Measurements from ENCODE around the gene RALGAPA2.

The RALGAPA2 gene

DNA sequence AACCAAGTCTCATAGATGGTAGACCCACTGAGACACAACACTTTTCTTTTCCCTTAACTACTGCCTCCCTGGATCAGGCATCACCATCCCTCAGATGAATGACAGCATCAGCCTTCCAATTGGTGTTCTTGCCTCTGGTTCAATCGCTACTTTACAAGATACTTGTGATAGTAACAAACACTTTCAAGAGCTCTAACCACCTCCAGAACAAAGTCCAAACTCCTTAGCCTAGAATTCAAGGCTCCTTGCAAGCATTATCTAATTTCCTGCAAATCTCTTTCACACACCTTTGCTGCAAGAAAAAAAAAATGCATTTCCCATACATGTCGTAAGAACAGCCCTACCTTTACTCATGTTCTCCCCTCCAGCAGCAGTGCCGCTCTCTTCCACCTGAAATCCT is 33.1 kb downstream of the RALGAPA2 start:
- Histone ChIP-seq H3K4me1 (ENCODE audit: control insufficient read depth, insufficient read depth, low read length) (no peaks in the 10 kb centered on the region), H3K4me3 (ENCODE audit: low read length) (no peak overlapping the region), H3K27me3 (ENCODE audit: control insufficient read depth, insufficient read depth, low read length) (no peaks in the 10 kb centered on the region), H3K9me3 (replicated peaks; ENCODE audit: low read length) (no peaks in the 10 kb centered on the region), H3K9ac (ENCODE audit: low read depth, low read length) (no peak overlapping the region), H3K4me2 (ENCODE audit: low read length) (no peak overlapping the region), H3K36me3 (ENCODE audit: insufficient read depth, low read length) (no peaks in the 10 kb centered on the region)

DNA sequence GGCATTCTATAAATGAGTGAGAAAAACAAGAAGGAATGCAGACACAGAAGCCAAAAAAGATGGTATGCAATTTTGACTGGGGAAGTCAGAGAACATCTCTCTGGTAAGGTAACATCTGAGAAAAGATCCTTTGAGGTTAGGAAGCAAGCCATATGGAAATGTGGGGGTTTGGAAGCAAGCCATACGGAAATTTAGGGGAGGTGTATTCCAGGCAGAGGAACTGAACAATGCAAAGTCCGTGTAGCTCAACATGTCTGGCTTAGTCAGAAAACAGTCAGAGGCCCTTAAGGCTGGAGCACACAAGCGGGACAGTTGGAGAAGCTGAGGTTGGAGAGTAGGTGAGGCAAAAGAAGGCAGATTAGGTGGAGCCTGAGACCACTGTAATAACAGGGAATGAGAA is 35.3 kb downstream of the RALGAPA2 start:
- Histone ChIP-seq H3K4me2 (ENCODE audit: low read length) (no peak overlapping the region), H3K36me3 (ENCODE audit: insufficient read depth, low read length) (no peaks in the 10 kb centered on the region), H3K4me1 (ENCODE audit: control insufficient read depth, insufficient read depth, low read length) (no peaks in the 10 kb centered on the region), H3K4me3 (ENCODE audit: low read length) (no peak overlapping the region), H3K27me3 (ENCODE audit: control insufficient read depth, insufficient read depth, low read length) (no peaks in the 10 kb centered on the region), H3K9me3 (replicated peaks; ENCODE audit: low read length) (no peaks in the 10 kb centered on the region), H3K9ac (ENCODE audit: low read depth, low read length) (no peak overlapping the region)

DNA sequence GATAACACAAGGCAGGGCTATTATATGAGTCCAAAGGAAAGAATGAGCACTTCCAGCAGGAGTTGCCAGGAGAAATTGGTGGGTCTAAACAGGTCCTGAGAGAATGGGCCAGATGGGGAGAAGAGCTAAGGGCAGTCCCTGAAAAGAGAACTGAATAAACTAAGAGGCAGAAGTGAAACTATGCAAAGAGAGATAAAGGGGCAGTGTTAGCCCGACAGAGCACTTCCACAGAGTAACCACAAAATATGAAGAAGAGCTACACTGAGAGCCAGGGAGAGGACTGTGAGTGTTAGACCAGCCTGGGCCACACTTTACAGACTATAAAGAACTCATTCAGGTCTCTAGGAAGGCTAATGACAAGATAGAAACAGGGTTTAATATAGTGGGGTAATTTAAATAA is 43.8 kb downstream of the RALGAPA2 start:
- no peaks in the 10 kb centered on the region for H3K4me1 ChIP-seq (ENCODE audit: control insufficient read depth, insufficient read depth, low read length)

DNA sequence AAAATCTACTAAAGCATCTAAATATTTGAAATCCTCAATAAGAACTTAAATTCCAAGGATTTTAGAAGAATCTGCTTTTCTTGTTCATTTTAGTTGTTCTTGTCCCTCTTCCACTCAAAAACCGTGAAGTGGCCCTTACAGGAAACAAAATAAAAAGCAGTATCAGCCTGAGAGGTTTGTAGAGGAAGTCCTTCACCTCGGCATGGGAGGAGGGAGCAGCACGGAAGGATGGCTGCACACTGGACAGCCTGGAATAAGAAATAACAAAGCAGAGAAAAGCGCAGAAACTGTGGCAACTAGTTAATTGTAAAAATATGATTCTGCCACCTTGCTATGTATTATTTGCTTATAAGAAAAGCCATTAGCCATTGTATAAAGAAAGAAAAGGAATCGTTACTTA is 46.1 kb downstream of the RALGAPA2 start:
- H3K4me3 ChIP-seq (ENCODE audit: low read length): no peak overlapping the region
- no peaks in the 10 kb centered on the region for H3K27me3 ChIP-seq (ENCODE audit: control insufficient read depth, insufficient read depth, low read length)
- H3K4me1 ChIP-seq (ENCODE audit: control insufficient read depth, insufficient read depth, low read length): no peaks in the 10 kb centered on the region
- no peak overlapping the region for H3K4me2 ChIP-seq (ENCODE audit: low read length)
- H3K9ac ChIP-seq (ENCODE audit: low read depth, low read length): no peak overlapping the region
- H3K9me3 ChIP-seq (replicated peaks; ENCODE audit: low read length): no peaks in the 10 kb centered on the region
- no peaks in the 10 kb centered on the region for H3K36me3 ChIP-seq (ENCODE audit: insufficient read depth, low read length)

More for the DNA sequence above, 43.8 kb downstream of the RALGAPA2 start:
- Histone ChIP-seq H3K4me2 (ENCODE audit: low read length) (no peak overlapping the region), H3K36me3 (ENCODE audit: insufficient read depth, low read length) (no peaks in the 10 kb centered on the region), H3K27me3 (ENCODE audit: control insufficient read depth, insufficient read depth, low read length) (no peaks in the 10 kb centered on the region), H3K4me3 (ENCODE audit: low read length) (no peak overlapping the region), H3K9me3 (replicated peaks; ENCODE audit: low read length) (no peaks in the 10 kb centered on the region), H3K9ac (ENCODE audit: low read depth, low read length) (no peak overlapping the region)

DNA sequence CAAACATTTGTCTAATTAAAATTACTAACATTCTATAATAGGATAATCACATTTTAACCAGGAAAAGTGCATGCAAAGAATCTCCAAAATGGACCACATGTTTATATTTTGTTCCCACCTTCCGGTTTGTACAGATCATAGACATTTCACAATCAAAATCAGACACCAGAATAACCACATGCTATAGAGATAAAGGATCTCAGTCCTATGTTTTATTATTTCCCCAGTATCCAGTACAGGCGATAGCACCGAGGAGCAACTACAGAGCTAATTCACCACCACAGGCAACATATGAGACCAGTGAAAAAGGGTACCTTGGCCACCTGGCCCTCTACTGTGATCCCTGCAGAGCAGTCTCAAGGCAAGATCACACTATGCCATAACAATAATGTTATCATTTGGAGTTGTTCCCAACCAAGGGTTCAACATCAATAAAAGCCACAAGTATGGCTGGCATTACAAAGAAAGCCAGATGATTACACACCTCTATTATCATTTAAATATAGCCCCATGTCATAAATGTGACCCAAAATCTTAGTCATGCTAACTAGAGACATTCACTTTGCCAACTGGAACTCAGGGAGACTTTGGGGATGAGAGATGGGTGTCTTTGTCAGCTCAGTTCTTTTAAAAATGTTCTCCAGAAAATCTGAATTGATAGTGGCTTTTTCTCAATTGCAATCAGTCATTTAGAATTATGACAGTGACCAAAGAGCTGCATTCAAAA is 46.7 kb downstream of the RALGAPA2 start:
- Histone ChIP-seq H3K27me3 (ENCODE audit: control insufficient read depth, insufficient read depth, low read length) (no peaks in the 10 kb centered on the region), H3K36me3 (ENCODE audit: insufficient read depth, low read length) (no peaks in the 10 kb centered on the region), H3K4me3 (ENCODE audit: low read length) (no peak overlapping the region), H3K4me1 (ENCODE audit: control insufficient read depth, insufficient read depth, low read length) (no peaks in the 10 kb centered on the region), H3K9me3 (replicated peaks; ENCODE audit: low read length) (no peaks in the 10 kb centered on the region), H3K9ac (ENCODE audit: low read depth, low read length) (no peak overlapping the region), H3K4me2 (ENCODE audit: low read length) (no peak overlapping the region)

DNA sequence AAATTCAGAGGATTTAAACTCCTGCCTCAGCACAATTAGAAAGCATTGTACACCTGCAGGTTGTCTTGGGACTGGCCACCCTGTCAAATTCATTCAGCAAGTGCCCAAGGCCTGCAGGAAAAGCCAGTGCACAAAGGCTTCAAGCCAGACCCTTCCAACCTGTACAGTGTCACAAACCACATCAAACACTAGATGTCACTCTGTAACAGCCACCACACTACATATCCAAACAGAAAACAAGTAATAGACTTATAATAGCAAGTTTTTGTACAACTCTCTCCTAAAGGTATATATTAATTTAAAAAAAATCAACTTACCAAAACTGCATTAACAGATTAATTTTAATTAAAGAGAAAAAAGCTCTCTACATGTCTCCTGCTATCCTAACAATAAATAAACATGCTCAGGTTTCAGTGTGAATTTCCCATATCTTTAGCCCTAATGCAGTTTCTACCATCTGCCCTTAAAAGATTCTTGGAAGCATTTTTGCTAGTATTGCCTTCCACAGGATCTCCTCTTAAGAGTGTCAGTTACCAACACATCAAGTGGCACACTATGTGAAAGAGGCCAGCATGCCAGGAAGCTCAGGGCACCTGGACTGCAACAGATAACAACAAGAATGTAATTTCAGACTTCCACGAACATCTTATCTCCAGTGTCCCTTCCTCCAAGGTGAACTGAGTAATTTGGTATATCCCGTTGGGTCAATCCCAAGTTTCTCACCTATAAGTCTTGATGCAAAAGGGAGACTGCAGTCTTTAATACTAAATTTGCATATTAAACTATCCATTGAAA is 47.5 kb downstream of the RALGAPA2 start:
- Histone ChIP-seq H3K4me3 (ENCODE audit: low read length) (no peak overlapping the region), H3K36me3 (ENCODE audit: insufficient read depth, low read length) (no peaks in the 10 kb centered on the region), H3K4me1 (ENCODE audit: control insufficient read depth, insufficient read depth, low read length) (no peaks in the 10 kb centered on the region), H3K4me2 (ENCODE audit: low read length) (no peak overlapping the region), H3K9ac (ENCODE audit: low read depth, low read length) (no peak overlapping the region), H3K27me3 (ENCODE audit: control insufficient read depth, insufficient read depth, low read length) (no peaks in the 10 kb centered on the region), H3K9me3 (replicated peaks; ENCODE audit: low read length) (no peaks in the 10 kb centered on the region)

DNA sequence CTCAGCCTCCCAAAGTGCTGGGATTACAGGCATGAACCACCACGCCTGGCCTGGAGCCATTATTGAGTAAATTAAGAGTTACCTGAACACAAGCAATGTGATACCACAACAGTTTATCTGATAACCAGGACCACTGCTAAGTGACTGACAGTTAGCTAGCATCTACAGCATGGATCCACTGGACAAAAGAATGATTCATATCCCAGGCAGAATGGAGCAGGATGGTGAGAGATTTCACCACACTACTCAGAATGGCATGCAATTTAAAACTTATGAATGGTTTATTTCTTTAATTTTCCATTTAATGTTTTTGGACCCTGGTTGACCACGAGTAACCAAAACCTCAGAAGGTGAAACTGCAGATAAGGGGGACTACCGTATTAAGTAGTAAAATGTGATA is 48.6 kb downstream of the RALGAPA2 start:
- H3K4me1 ChIP-seq (ENCODE audit: control insufficient read depth, insufficient read depth, low read length): no peaks in the 10 kb centered on the region
- H3K4me3 ChIP-seq (ENCODE audit: low read length): no peak overlapping the region
- H3K36me3 ChIP-seq (ENCODE audit: insufficient read depth, low read length): no peaks in the 10 kb centered on the region
- H3K9ac ChIP-seq (ENCODE audit: low read depth, low read length): no peak overlapping the region
- H3K9me3 ChIP-seq (replicated peaks; ENCODE audit: low read length): no peaks in the 10 kb centered on the region
- no peaks in the 10 kb centered on the region for H3K27me3 ChIP-seq (ENCODE audit: control insufficient read depth, insufficient read depth, low read length)
- no peak overlapping the region for H3K4me2 ChIP-seq (ENCODE audit: low read length)

DNA sequence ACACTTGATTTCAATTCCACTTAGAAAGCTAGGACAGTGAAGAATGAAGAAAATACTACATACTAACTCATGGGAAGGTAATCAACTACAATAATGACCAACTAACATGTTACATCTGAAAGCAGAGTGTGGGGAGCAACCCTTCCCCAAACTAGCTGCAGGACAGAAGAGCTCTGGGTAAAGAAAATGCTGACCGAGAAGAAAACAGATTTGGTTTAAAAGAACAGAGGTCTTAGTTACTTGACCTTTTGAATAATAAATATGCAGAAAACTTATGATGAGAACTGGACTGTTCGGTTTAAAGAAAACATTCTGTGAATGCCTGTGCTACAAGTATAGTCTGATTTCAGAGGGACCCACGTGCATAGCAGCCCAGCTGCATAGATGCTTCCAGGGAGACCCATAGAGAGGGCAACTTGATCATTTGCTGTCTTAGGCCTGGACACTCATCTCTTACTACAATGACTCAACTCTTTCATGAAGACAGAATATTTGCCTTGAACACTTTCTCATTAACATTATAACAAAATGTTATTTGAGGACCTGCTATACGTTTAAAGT is 53.5 kb downstream of the RALGAPA2 start:
- no peaks in the 10 kb centered on the region for H3K27me3 ChIP-seq (ENCODE audit: control insufficient read depth, insufficient read depth, low read length)
- no peaks in the 10 kb centered on the region for H3K4me1 ChIP-seq (ENCODE audit: control insufficient read depth, insufficient read depth, low read length)
- no peak overlapping the region for H3K4me2 ChIP-seq (ENCODE audit: low read length)
- H3K36me3 ChIP-seq (ENCODE audit: insufficient read depth, low read length): no peaks in the 10 kb centered on the region
- no peak overlapping the region for H3K4me3 ChIP-seq (ENCODE audit: low read length)
- H3K9me3 ChIP-seq (replicated peaks; ENCODE audit: low read length): no peaks in the 10 kb centered on the region
- no peak overlapping the region for H3K9ac ChIP-seq (ENCODE audit: low read depth, low read length)

DNA sequence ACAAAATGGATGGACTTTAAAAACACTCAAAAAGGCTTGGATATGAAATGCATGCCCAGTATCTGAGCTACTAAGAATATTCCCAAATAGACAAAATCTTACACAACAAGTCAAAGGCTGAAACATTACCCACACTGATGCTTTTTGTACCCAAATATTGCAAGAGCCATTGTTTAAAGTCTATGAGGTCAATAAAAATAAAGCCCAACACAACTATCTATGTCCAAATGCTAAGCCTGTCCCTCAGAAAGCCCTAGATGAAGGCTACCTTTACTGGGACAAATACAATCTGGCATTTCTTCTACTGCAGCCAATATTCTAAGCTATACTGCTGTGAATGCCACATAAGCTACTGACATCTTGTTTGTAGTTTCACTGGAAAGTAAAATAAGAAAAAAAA is 54.3 kb downstream of the RALGAPA2 start:
- Histone ChIP-seq H3K4me1 (ENCODE audit: control insufficient read depth, insufficient read depth, low read length) (no peaks in the 10 kb centered on the region), H3K36me3 (ENCODE audit: insufficient read depth, low read length) (no peaks in the 10 kb centered on the region), H3K9ac (ENCODE audit: low read depth, low read length) (no peak overlapping the region), H3K4me3 (ENCODE audit: low read length) (no peak overlapping the region), H3K27me3 (ENCODE audit: control insufficient read depth, insufficient read depth, low read length) (no peaks in the 10 kb centered on the region), H3K4me2 (ENCODE audit: low read length) (no peak overlapping the region), H3K9me3 (replicated peaks; ENCODE audit: low read length) (no peaks in the 10 kb centered on the region)

DNA sequence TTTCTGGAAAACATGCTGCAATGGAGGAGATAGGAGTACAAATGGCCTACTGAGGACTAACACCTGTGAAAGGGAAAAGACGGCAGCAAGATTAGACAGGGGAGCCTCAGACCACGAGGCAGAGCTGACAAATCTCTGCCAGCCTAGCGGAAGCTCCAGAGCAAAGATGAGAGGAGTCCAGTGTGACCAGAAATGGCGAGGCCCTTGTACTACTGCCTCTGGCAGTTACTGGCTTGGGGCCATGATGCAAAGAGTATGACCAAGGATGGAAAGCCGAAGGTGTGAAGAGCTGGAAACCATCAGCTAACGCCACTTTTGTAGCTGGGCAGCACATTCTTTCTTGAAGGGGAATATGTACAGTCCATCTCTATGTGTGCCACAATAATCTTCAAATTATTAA is 55.4 kb downstream of the RALGAPA2 start:
- Histone ChIP-seq H3K4me3 (ENCODE audit: low read length) (no peak overlapping the region), H3K4me1 (ENCODE audit: control insufficient read depth, insufficient read depth, low read length) (no peaks in the 10 kb centered on the region), H3K36me3 (ENCODE audit: insufficient read depth, low read length) (no peaks in the 10 kb centered on the region), H3K27me3 (ENCODE audit: control insufficient read depth, insufficient read depth, low read length) (no peaks in the 10 kb centered on the region), H3K4me2 (ENCODE audit: low read length) (no peak overlapping the region), H3K9me3 (replicated peaks; ENCODE audit: low read length) (no peaks in the 10 kb centered on the region), H3K9ac (ENCODE audit: low read depth, low read length) (no peak overlapping the region)

DNA sequence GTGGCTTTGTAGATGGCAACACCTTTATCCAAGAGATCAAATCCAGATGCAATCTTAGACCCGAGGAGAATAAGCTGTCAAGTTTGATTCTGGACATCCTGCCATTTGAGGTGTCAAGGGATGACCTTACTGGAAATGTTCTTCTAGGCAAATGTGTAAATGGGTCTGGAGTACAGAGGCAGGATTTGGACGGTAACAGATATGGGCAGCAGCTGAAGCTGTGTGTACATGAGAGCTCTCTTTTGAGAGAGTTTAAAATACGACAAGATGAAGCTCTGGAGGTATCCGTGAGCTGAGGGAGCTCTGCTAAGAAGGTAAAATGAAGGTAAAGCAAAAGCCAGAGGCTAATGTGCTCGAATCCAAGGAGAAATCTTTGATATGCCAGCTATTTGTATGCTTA is 56.6 kb downstream of the RALGAPA2 start:
- Histone ChIP-seq H3K27me3 (ENCODE audit: control insufficient read depth, insufficient read depth, low read length) (no peaks in the 10 kb centered on the region), H3K4me3 (ENCODE audit: low read length) (no peak overlapping the region), H3K4me2 (ENCODE audit: low read length) (no peak overlapping the region), H3K36me3 (ENCODE audit: insufficient read depth, low read length) (no peaks in the 10 kb centered on the region), H3K9ac (ENCODE audit: low read depth, low read length) (no peak overlapping the region), H3K9me3 (replicated peaks; ENCODE audit: low read length) (no peaks in the 10 kb centered on the region), H3K4me1 (ENCODE audit: control insufficient read depth, insufficient read depth, low read length) (no peaks in the 10 kb centered on the region)
